ENCODE results near the gene GPI. TPM values are rescaled to one million over a fixed set of nuclear protein-coding genes. Genes with fewer than 3 reads are reported as not detected.

The GPI gene
- total RNA-seq, 1 experiment from 2014 or later: 263 TPM

DNA sequence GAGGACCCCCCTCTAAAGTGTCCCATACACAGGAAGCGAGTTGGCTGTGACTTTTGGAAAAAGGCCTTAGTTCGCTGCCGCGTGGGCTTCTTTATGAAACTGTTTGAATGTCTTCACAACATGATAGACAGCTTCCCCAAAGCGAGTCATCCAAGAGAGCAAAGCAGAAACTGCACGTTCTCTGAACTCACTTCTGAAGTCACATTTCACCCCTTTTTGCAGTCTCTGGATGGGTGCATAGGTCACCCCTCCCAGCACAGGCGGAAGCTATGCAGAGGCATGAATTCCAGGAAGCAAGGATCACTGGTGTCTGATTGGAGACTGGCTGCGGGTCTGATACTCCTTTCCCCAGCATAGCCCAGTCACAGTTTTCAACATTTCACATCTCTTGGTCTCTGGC lies 10.6 kb downstream of the GPI start:
- TF ChIP-seq, protein P1, sequence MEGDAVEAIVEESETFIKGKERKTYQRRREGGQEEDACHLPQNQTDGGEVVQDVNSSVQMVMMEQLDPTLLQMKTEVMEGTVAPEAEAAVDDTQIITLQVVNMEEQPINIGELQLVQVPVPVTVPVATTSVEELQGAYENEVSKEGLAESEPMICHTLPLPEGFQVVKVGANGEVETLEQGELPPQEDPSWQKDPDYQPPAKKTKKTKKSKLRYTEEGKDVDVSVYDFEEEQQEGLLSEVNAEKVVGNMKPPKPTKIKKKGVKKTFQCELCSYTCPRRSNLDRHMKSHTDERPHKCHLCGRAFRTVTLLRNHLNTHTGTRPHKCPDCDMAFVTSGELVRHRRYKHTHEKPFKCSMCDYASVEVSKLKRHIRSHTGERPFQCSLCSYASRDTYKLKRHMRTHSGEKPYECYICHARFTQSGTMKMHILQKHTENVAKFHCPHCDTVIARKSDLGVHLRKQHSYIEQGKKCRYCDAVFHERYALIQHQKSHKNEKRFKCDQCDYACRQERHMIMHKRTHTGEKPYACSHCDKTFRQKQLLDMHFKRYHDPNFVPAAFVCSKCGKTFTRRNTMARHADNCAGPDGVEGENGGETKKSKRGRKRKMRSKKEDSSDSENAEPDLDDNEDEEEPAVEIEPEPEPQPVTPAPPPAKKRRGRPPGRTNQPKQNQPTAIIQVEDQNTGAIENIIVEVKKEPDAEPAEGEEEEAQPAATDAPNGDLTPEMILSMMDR (conservative IDR thresholded peaks at IDR 0.05; ENCODE audit: low read depth, low read length): no peak
- TF ChIP-seq EZH2phosphoT487 (IDR thresholded peaks at IDR 0.05; ENCODE audit: borderline replicate concordance, low read length): no peak
- TF ChIP-seq EZH2 (IDR thresholded peaks at IDR 0.05; ENCODE audit: low read length, unreplicated experiment): no peak
- DNase-seq: no peak
- Histone ChIP-seq H2AFZ (ENCODE audit: low read length) (no peak overlapping the region), H3K36me3 (ENCODE audit: low read depth, low read length) (peaks cover 33% of the 10 kb centered on the region), H3K79me2 (ENCODE audit: low read length) (peaks cover 14% of the 10 kb centered on the region), H4K20me1 (ENCODE audit: low read length) (no peaks in the 10 kb centered on the region), H3K27ac (ENCODE audit: low read length) (no peak overlapping the region), H3K9me2 (replicated peaks; ENCODE audit: low read length) (no peaks in the 10 kb centered on the region), H3K4me3 (ENCODE audit: low read length) (no peak overlapping the region), H3K4me1 (ENCODE audit: insufficient read depth, low read length) (no peaks in the 10 kb centered on the region), H3K9ac (ENCODE audit: low read length) (no peak overlapping the region), H3K9me3 (ENCODE audit: low read length) (no peaks in the 10 kb centered on the region), H3K27me3 (ENCODE audit: low read length) (no peaks in the 10 kb centered on the region), H3K4me2 (ENCODE audit: low read length) (no peak overlapping the region), H3F3A (ENCODE audit: low read length, unreplicated experiment) (no peaks in the 10 kb centered on the region)
- intact Hi-C loops (cut with micrococcal nuclease): no loop called here
- ChIA-PET CTCF (no interaction called here), POLR2A (ENCODE audit: unreplicated experiment) (no interaction called here)
- no peak for ATAC-seq
- BruUV-seq (replicated peaks): no TSS peak

DNA sequence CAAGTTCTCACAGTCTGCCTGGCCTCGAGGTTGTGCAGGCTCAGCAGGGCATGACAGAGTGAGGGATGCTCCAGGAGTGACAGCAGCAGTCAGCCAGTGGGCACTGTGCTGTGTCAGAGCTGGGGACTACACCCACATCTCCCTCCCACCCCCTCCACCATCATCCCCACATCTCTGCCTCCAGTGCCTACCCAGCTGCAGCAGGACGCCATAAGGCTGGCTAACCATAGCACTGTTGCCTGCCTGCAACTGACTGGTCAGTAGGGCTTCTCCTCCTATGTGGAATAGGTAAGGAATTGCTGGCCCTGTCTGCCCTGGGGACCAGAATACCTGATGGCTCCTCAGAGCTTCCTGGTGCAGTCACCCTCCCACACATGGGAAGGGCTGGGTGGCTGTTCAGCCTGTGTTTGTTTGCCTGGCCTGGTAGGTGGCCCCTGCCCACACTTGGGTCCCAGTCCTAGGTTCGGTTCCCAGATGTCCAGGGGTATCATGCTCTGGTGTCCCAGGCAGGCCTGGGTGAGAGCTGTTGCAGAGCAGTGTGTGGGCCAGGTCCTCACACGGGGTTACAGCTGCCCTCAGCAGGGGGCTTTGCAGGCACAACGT lies 15.7 kb downstream of the GPI start:
- no peak for TF ChIP-seq EZH2 (IDR thresholded peaks at IDR 0.05; ENCODE audit: low read length, unreplicated experiment)
- TF ChIP-seq, protein P1 (conservative IDR thresholded peaks at IDR 0.05; ENCODE audit: low read depth, low read length): no peak
- no peak for TF ChIP-seq EZH2phosphoT487 (IDR thresholded peaks at IDR 0.05; ENCODE audit: borderline replicate concordance, low read length)
- CTCF ChIA-PET: no interaction called here
- H3K9me2 ChIP-seq (replicated peaks; ENCODE audit: low read length): no peaks in the 10 kb centered on the region
- H2AFZ ChIP-seq (ENCODE audit: low read length): no peak overlapping the region
- BruUV-seq (replicated peaks): no TSS peak
- intact Hi-C loops (cut with micrococcal nuclease): no loop called here
- H3K4me3 ChIP-seq (ENCODE audit: low read length): no peak overlapping the region
- ATAC-seq (no peak), DNase-seq (no peak)
- H3K36me3 ChIP-seq (ENCODE audit: low read depth, low read length): peaks cover 60% of the 10 kb centered on the region
- H3F3A ChIP-seq (ENCODE audit: low read length, unreplicated experiment): no peaks in the 10 kb centered on the region
- no peaks in the 10 kb centered on the region for H4K20me1 ChIP-seq (ENCODE audit: low read length)
- no peaks in the 10 kb centered on the region for H3K9me3 ChIP-seq (ENCODE audit: low read length)
- H3K9ac ChIP-seq (ENCODE audit: low read length): no peak overlapping the region
- POLR2A ChIA-PET (ENCODE audit: unreplicated experiment): no interaction called here
- no peak overlapping the region for H3K27ac ChIP-seq (ENCODE audit: low read length)
- no peak overlapping the region for H3K4me2 ChIP-seq (ENCODE audit: low read length)
- H3K27me3 ChIP-seq (ENCODE audit: low read length): no peaks in the 10 kb centered on the region
- H3K4me1 ChIP-seq (ENCODE audit: insufficient read depth, low read length): no peaks in the 10 kb centered on the region
- no peaks in the 10 kb centered on the region for H3K79me2 ChIP-seq (ENCODE audit: low read length)

DNA sequence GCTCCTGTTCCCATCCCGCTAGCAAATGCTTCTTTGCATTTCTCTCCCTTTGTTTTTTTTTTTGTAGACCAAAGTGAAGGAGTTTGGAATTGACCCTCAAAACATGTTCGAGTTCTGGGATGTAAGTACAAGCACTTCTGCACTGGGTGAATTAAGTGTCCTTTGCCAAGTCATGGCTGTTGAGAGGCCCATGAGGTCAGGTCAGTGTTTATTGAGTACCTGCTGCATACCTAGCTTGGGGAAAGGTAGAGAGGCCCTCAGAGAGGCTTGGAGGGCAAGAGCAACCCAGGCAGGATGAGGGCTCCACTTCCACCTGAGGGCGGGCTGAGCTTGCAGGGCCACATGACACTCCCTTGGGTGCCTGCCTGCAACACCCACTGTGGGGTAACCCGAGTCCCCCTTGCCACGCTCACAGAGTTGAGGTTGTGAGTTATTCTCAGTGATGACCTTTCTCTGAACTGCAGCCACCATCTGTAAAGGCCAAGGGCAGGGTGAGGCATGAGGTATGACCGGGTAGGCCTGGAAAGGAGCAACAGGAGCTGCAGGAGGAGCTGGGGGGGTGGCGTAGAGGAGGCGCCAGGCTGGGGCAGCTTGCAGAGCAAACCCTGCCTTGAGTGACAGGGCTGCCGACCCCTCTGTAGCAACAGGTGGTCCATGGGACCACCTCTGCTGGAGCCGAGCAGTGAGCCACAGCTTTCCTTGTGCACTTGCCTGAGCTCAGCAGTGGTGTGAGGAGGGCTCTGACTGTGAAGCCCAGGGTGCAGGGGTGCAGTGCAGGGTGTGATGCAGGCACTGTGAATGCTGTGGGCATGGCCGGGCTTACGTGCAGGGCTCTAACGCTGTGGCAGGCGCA lies 16.6 kb downstream of the GPI start:
- no peak for DNase-seq
- no peaks in the 10 kb centered on the region for H3K27me3 ChIP-seq (ENCODE audit: low read length)
- no peak overlapping the region for H3K4me3 ChIP-seq (ENCODE audit: low read length)
- intact Hi-C loops (cut with micrococcal nuclease): no loop called here
- TF ChIP-seq EZH2phosphoT487 (IDR thresholded peaks at IDR 0.05; ENCODE audit: borderline replicate concordance, low read length) (no peak), EZH2 (IDR thresholded peaks at IDR 0.05; ENCODE audit: low read length, unreplicated experiment) (no peak)
- TF ChIP-seq, protein P1 (conservative IDR thresholded peaks at IDR 0.05; ENCODE audit: low read depth, low read length): no peak
- H3F3A ChIP-seq (ENCODE audit: low read length, unreplicated experiment): no peaks in the 10 kb centered on the region
- no peak overlapping the region for H3K4me2 ChIP-seq (ENCODE audit: low read length)
- no peaks in the 10 kb centered on the region for H3K9me3 ChIP-seq (ENCODE audit: low read length)
- no TSS peak for BruUV-seq (replicated peaks)
- H4K20me1 ChIP-seq (ENCODE audit: low read length): no peaks in the 10 kb centered on the region
- H3K27ac ChIP-seq (ENCODE audit: low read length): no peak overlapping the region
- CTCF ChIA-PET: no interaction called here
- H2AFZ ChIP-seq (ENCODE audit: low read length): no peak overlapping the region
- no peaks in the 10 kb centered on the region for H3K4me1 ChIP-seq (ENCODE audit: insufficient read depth, low read length)
- no peak for ATAC-seq
- POLR2A ChIA-PET (ENCODE audit: unreplicated experiment): no interaction called here
- H3K79me2 ChIP-seq (ENCODE audit: low read length): no peaks in the 10 kb centered on the region
- H3K36me3 ChIP-seq (ENCODE audit: low read depth, low read length): peaks cover 59% of the 10 kb centered on the region
- H3K9ac ChIP-seq (ENCODE audit: low read length): no peak overlapping the region
- no peaks in the 10 kb centered on the region for H3K9me2 ChIP-seq (replicated peaks; ENCODE audit: low read length)

Measured in PC-3 (cell line).